Large intestine (tissue), 3 donors: ENCODE measurements around the gene PPFIA4. TPM values are rescaled to one million over a fixed set of nuclear protein-coding genes. Genes with fewer than 3 reads are reported as not detected.

Experiments used
- DNase-seq, 2 donors: peaks; one replicate each; pipeline versions ENCODE4 v3.0.0 to v3.0.0-alpha.2; 2013
- H3K27ac ChIP-seq: one replicate; pipeline ENCODE4 v1.5.1; 2013; ENCODE audit warnings: low read length
- H3K27me3 ChIP-seq: 2 replicates; pipeline ENCODE4 v1.6.1; 2013; ENCODE audit warnings: low read length; ENCODE audit not compliant: control insufficient read depth, insufficient read depth
- H3K36me3 ChIP-seq: 2 replicates; pipeline ENCODE4 v1.6.1; 2013; ENCODE audit warnings: low read length; ENCODE audit not compliant: control insufficient read depth, insufficient read depth
- H3K4me1 ChIP-seq: one replicate; pipeline ENCODE4 v1.6.1; 2013; ENCODE audit warnings: low read length; ENCODE audit not compliant: control insufficient read depth, insufficient read depth
- H3K4me3 ChIP-seq: one replicate; pipeline ENCODE4 v1.5.1; 2013; ENCODE audit warnings: low read length
- H3K9me3 ChIP-seq: one replicate; pipeline ENCODE4 v1.6.1; 2013; ENCODE audit warnings: mild to moderate bottlenecking, low read depth, low read length, moderate library complexity; ENCODE audit not compliant: control insufficient read depth
- WGBS: methylation state at CpG from one replicate; pipeline ENCODE4 v1.1.5; 2013; ENCODE audit warnings: low lambda C conversion rate; ENCODE audit not compliant: insufficient coverage; 5-methylcytosine and 5-hydroxymethylcytosine counted together
- polyA plus RNA-seq: library from polyadenylated mRNA; unstranded; fragments of 120-200 nt; gene quantifications from one replicate; pipeline ENCODE4 v1.2.1, GENCODE V29; 2013

Gene PPFIA4
- polyA plus RNA-seq, 1 donor, result 4.1 TPM

DNA sequence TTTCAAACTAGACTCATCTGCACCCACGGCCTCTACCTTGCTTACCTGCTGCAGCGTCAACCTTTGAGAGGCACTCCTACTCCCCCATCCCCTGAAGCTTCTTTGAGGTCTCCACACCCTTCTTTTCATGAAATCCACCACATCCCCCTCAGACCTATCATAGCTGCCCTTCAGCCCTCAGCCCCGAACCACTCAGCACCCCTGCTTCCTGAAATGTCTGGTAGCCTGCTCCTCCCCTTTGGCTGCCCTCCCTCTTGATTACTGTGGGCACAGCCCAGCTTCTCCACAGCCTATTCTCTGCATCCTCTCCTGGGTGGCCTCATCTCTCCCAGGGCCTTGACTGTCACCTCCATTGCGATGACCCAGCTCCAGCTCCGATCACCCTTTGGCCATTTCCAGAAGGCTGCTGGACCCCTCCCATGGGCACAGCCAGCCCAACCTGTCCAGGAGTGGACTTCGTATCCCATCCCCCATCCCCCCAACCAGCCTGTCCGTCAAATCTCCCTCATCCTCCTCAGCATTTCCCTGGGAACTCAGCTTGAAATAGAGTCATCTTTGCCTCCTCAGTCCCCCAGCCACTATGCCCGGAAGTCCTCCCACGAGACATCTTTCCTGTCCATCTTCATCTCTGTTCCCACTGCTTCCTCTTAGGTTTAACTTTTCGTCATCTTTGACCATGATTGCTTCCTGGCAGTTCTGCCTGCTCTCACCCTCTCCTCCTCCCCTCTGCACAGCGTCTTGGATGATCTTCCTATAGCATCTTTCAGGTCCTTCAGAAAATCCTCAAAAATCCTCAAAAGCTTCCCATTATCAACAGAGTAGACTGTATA lies 95.1 kb downstream of the PPFIA4 start:
- H3K9me3 ChIP-seq, result no peaks in the 10 kb centered on the region
- H3K4me3 ChIP-seq, result no peak overlapping the region
- H3K27ac ChIP-seq, result no peak overlapping the region
- 73% methylated on average over 3 of the region's 11 CpGs for WGBS
- H3K4me1 ChIP-seq, result peaks cover 7% of the 10 kb centered on the region
- H3K36me3 ChIP-seq, result no peaks in the 10 kb centered on the region
- DNase-seq, result no peak
- peaks cover 71% of the 10 kb centered on the region for H3K27me3 ChIP-seq

DNA sequence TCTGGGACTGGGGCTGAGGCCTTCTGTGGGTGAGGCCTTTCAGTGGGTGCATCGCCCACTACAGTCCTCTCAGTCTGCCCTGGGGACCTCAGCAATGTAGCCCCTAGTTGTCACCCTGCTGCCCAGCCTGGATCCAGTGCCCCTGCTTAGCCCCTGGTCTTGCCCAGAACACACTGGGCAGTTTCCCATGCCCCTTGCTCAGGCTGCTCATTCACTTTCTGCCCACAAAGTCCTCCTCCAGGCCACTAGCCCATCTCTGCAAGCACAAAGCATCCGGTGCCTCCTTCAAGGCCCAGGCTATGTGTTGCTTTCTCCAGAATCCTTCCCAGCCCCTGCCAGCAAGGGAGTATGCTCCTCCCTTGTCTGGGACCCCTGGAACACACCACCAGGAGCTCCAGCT lies 95.9 kb downstream of the PPFIA4 start:
- H3K4me1 ChIP-seq, result peaks cover 13% of the 10 kb centered on the region
- WGBS, result no CpG with 5 or more reads among the region's 2 CpGs
- no peaks in the 10 kb centered on the region for H3K9me3 ChIP-seq
- H3K36me3 ChIP-seq, result no peaks in the 10 kb centered on the region
- H3K27ac ChIP-seq, result no peak overlapping the region
- no peak for DNase-seq
- no peak overlapping the region for H3K4me3 ChIP-seq
- H3K27me3 ChIP-seq, result peaks cover 73% of the 10 kb centered on the region

DNA sequence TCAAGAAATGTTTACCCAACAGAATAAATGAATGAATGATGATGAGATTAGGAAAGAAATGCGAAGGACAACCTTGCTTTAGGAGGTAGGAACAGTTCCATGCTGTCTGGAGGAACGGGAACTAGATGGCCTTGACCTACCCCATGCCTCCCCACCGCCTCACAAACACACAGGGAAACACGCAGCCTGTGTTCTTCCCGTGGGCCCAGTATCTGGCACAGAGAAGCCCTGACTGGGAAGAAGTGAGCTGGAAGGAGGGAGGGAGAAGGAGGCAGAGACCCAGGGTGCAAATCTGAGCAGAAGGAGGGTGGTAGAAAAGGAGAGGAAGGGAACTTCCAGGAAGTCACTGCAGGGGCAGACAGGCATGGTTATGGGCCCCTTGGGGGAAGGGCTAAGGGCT lies 97.7 kb downstream of the PPFIA4 start:
- H3K9me3 ChIP-seq, result no peaks in the 10 kb centered on the region
- H3K4me3 ChIP-seq, result no peak overlapping the region
- peaks cover 18% of the 10 kb centered on the region for H3K4me1 ChIP-seq
- no peaks in the 10 kb centered on the region for H3K36me3 ChIP-seq
- WGBS, result no CpG with 5 or more reads among the region's 5 CpGs
- H3K27me3 ChIP-seq, result peaks cover 74% of the 10 kb centered on the region
- no peak for DNase-seq
- no peak overlapping the region for H3K27ac ChIP-seq

DNA sequence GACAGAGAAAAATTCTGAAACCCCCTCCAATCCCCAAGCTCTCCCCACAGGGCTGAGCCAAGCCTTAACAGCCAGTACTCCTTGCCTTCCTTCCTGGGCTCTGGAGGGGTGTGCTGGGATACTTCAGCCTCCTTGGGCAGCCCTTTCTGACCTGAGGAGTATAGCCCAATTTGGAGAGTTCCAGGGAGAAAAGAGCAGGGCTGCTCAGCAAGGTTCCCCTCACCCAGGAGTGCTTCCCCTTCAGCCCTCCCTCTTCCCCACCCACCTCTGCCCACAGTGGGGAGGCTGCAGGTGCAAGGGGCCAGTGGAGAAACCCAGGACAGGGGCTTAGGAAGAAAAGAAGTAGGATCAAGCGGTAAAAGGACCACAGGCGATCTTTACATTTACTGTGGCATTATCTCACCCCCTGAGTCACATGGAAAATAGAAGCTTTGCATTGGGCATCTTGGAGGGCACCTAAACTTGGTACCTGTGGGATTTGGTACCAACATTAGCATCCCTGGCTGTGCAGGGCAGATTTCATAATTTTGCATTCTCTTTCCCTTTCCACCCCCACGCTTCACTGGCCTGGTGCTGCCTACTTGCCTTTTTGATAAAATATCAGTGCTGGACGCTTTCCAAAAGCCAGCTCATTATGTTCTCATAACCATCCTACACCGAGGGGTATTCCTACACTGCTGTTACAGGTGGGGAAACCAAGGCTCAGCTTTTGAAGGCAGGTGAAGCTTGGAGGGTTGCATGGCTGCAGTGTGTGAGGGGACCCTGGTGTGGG lies 98.4 kb downstream of the PPFIA4 start:
- peaks cover 18% of the 10 kb centered on the region for H3K4me1 ChIP-seq
- 50% methylated on average over 1 of the region's 5 CpGs for WGBS
- no peak overlapping the region for H3K27ac ChIP-seq
- no peak overlapping the region for H3K4me3 ChIP-seq
- H3K27me3 ChIP-seq, result peaks cover 74% of the 10 kb centered on the region
- no peaks in the 10 kb centered on the region for H3K9me3 ChIP-seq
- no peaks in the 10 kb centered on the region for H3K36me3 ChIP-seq
- DNase-seq, result no peak

DNA sequence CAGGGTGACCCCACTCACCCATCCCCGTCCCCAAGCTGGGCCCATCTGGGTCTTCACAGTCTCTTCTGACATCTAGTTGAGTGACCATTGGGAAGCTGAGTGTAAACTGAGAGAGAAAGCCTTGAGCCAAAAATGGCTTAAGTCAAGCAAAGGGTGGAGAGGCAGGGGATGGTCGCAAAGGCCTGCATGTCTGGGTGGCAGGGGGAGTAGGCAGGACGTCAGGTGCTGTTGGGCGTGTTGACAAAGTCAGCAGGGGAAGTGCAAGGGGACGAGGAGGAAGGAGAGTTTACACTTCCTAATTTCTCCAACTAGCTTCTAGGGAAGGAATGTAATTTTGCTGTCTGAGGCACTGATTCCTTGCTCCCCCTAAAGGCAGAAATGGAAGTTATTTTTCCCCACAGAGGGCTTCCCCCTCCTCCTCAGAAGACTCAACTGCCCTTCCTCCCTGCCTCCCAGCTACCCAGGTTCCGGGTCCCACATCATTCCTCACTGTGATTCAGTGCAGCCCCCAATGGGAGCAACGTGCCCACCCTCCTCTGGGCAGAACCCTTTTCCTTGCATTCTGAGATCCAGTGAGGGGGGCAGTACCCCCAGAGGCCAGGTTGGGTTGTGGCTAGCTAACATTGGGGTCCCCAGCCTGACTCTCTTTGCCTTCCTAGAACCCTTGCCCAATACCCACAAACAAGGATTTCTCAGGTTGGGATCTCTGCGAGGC lies 100.0 kb downstream of the PPFIA4 start:
- Histone ChIP-seq H3K27me3 (peaks cover 65% of the 10 kb centered on the region), H3K9me3 (no peaks in the 10 kb centered on the region), H3K36me3 (no peaks in the 10 kb centered on the region), H3K27ac (no peak overlapping the region), H3K4me3 (no peak overlapping the region), H3K4me1 (peaks cover 18% of the 10 kb centered on the region)
- WGBS, result no CpG with 5 or more reads among the region's 8 CpGs
- DNase-seq, result no peak

DNA sequence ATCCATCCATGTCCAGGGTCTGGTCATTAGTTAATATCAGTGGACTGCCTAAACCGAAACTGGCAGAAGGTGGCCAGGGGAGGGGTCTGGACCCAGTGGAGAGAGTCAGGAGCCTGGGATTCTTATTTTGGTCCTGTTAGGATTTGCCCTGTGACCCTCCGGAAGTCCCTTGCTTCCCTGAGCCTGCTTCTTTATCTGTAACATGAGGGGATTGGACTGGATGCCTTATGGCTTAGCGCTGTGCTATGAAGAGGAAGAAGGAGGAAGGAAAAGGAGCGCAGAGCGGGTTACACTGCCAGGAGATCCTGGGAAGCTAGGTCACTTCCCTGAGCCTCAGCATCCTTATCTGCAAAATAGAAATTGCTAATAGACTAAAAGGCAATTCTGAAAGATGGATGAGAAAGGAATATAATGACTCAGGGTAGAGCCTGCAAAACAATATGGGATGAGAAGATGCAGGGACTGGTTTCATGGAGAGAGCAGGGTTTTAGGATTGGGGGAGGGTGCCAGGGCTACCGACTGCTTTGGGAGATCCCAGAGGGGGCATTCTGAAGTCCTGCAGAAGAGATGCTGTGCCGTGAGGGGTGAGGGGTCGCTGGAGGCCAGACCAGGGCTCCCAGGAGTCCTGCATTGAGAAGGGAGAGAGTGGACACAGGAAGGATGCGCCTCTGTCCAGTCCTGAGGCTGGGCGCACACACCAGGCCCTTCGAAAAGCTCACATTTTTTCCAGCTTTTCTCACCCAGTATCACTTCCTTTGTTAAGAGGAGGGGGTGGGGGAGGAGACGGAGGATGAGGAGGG lies 100.8 kb downstream of the PPFIA4 start:
- DNase-seq, result no peak
- Histone ChIP-seq H3K36me3 (no peaks in the 10 kb centered on the region), H3K9me3 (no peaks in the 10 kb centered on the region), H3K27me3 (peaks cover 63% of the 10 kb centered on the region), H3K27ac (no peak overlapping the region), H3K4me3 (no peak overlapping the region), H3K4me1 (peaks cover 18% of the 10 kb centered on the region)
- 37% methylated on average over 2 of the region's 12 CpGs for WGBS

DNA sequence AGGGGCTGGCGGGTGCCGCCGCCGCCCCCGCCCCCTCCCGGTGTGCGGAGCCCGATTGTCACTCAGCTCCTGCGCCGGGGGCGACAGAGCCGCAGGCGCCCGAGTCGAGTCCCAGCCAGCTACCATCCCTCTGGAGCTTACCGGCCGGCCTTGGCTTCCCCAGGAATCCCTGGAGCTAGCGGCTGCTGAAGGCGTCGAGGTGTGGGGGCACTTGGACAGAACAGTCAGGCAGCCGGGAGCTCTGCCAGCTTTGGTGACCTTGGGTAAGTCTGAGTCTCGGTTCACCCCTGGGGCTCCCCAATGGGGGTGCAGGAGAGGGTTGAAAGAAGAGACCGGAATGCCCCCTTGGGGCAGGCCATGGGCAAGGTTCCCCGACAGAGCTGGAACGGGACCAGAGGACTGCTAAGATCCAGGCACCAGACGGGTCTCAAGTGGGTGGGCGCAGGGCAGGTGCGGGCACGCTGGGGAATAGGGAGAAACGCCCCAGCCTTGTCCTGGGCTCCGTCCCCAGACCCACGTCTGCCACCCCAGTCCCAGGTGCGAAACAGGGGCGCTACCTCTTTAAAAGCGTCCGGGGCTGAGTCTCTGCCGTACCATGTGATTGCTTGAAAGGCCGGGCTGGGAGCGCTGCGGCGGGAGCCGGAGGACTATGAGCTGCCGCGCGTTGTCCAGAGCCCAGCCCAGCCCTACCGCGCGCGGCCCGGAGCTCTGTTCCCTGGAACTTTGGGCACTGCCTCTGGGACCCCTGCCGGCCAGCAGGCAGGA lies 101.6 kb downstream of the PPFIA4 start, which contains the start of gene ADORA1:
Gene ADORA1 (plus strand): TSS at position 61 of the 765 bp plus-strand sequence. CDS start 1,116 bp downstream, outside the sequence.
- DNase-seq, result peak; percentile 33 to 62
- peak within 1 kb of the TSS; percentile 26 for H3K4me3 ChIP-seq
- no peak within 1 kb of the TSS for H3K27ac ChIP-seq
- no CpG with 5 or more reads among the region's 51 CpGs for WGBS
- peaks cover 18% of the 10 kb centered on the region for H3K4me1 ChIP-seq
- H3K27me3 ChIP-seq, result peaks cover 58% of the 10 kb centered on the region
- no peaks in the 10 kb centered on the region for H3K36me3 ChIP-seq
- H3K9me3 ChIP-seq, result no peaks in the 10 kb centered on the region

DNA sequence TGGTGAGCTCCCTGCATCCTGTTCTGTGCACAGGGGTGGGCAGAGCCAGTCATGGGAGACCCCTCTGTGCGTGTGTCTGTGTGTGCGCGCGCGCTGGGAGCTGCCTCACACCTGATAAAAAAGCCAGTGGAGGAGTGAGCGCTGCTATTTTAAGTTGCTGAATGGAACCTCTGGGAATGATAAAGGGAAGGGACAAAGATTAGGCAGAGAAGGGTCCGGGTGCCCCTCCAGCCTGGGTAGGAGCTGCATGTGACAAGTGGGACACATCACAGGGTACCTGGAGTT lies 102.1 kb downstream of the PPFIA4 start:
- Histone ChIP-seq H3K27ac (no peak overlapping the region), H3K4me1 (peaks cover 18% of the 10 kb centered on the region), H3K4me3 (peak overlapping the region; percentile 26), H3K36me3 (no peaks in the 10 kb centered on the region), H3K27me3 (peaks cover 54% of the 10 kb centered on the region), H3K9me3 (no peaks in the 10 kb centered on the region)
- no peak for DNase-seq
- no CpG with 5 or more reads among the region's 7 CpGs for WGBS
